T-helper 9 cell (primary cell): Measurements from ENCODE around the gene ALKAL2.

Experiments
- DNase-seq: peaks from one replicate; pipeline ENCODE4 v3.0.0-alpha.2; 2020

ALKAL2 gene

GRCh38 chr2:289362-290089, 1.6 kb upstream of the ALKAL2 start:
- no peak for DNase-seq

DNA sequence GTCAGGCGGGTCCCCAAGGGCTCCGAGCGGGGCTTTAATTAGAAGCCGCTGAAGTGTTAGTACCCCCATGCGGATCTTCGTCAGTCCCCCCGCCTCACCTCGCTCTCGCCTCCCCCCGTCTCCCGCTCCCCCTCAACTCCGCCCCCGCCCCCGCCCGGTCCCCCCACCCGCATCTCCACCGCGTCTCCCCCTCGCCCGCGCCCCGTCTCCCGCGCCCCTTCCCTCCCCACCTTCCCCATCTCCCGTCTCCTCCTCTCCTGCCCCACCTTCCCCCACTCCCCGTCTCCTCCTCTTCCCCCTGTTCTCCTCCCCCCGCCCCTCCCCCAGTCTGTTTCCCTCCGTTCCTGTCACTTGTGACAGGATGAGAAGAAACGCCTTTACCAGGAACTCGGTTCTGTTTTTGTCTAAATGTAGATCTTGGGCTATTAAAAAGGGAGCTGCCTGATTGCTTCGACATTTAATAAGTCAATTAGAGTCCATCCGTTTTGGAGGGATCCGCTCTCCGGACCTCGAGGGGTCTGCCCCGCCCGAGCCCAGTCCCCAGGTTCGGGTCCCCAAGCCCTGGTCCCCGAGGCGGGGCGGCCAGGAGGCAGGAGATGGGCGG, 969 bp upstream of the ALKAL2 start:
- no peak for DNase-seq

- DNase-seq = no peak
Measured at GRCh38 chr2:287471-287885, 413 bp downstream of the ALKAL2 start.

DNA sequence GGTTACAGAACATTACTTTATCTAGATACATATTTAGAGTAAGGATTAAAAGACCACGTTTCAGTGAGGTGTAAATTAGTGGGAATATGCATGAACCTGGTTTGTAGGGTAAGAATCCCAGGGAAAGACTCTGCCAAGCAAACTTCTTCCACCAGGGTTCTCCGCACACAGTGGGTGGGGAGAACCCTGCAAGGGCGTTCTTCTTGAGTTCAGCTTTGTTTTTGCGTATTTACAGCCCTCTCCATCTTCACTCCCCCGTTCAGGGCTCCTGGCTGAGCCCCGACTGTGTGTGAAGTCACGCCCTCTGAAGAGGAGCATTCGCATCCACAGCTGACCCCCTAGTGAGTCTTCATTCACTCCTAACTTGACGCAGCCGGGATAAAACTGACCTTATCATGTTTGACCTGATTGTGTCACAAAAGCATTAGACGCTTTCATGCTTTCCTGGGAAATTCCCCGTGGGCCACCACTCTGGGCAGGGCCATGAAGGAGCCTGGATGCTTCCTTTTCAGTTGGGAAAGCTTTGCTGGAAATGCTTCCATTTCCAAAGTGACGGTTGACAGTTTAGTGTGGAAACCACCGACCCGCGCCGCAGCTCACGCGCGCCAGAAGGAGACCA, 1.0 kb downstream of the ALKAL2 start:
- no peak for DNase-seq

GRCh38 chr2:286035-286434, 1.9 kb downstream of the ALKAL2 start:
- DNase-seq = no peak

GRCh38 chr2:285531-285930, 2.4 kb downstream of the ALKAL2 start:
- no peak for DNase-seq

DNA sequence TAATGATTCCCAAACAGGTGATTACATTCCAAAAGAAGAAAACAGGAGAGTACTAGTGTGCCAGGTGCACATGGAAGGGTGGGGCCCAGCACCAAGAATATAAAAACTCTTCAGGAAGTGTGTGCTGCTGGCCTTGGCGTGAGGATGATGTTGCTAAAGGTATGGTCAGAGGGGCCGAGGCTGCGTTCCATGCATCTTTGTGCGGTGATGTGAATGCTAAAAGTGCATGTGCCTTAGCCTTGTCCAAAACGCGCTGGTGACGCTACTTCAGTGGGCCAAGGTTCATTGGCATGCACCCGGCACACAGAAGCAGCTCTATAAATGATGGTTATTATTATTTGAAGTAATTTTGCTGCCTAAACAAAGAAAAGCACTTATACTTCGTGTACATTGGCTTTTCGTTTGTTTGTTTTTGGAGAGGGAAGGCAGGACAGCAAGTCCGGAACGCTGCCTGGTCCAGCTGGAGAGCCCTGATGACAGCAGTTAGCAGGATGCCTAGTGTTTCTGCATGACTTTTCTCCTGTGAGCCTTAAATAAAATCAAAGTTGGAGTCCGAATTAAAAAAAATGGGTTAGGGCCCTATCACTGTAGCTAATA, 2.9 kb downstream of the ALKAL2 start:
- no peak for DNase-seq

DNA sequence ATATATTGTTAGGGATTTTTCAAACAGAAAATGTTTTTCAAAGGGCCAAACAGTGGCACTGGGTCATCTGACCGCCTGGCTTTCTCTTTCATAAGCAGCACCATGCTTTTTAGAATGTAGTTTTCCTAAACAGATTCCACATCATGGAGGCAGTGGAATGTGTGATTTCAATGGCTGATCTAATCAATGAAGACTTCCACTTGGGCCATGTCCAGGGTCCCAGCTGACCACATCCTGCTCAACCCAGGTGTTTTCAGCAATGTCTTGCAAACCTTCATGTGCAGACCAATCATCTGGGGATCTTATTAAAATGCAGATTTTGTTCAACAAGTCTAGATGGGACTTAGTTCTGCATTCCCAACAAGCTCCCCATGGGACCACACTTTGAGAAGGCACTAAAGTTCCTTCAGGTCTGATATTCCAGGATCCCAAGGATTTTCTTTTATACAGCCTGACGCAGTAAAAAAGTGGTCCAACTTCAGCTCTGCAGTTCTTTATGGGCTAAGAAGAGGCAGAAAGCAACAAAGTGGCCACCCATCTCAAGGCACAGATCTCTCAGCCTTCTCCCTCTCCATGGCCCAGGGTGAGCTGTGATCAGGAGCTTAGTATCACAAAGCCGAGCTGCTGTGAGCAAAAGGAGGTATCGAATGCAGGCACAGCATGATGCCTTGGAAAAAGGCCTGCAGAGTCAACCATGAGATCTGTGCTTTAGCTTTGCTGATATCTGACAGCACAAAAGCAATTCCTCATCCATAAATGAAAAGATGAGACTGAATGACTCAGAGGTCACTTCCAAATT, 3.7 kb downstream of the ALKAL2 start:
- no peak for DNase-seq

GRCh38 chr2:282371-283263, 5.3 kb downstream of the ALKAL2 start:
- DNase-seq = no peak

DNA sequence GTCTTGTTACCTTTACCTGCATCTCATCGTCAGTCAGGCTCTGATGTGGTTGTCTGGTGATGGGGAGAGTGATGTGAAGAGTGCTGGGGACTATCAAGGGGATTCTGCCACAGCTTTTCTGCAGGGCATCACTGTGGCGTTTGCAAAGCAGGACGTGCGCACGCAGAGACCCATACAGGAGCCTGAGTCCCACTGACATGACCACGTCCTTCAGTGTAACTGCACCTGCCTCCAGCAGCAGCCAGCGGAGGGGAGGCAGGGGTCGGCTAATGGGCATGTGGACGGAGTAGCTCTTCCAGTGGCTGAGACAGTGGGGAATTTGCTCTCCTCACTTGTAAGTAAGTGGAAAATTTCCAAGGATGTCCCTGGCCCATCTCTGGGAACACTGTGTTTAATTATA, 6.5 kb downstream of the ALKAL2 start:
- no peak for DNase-seq

- no peak for DNase-seq
Measured at GRCh38 chr2:280650-281110, 7.2 kb downstream of the ALKAL2 start.

DNA sequence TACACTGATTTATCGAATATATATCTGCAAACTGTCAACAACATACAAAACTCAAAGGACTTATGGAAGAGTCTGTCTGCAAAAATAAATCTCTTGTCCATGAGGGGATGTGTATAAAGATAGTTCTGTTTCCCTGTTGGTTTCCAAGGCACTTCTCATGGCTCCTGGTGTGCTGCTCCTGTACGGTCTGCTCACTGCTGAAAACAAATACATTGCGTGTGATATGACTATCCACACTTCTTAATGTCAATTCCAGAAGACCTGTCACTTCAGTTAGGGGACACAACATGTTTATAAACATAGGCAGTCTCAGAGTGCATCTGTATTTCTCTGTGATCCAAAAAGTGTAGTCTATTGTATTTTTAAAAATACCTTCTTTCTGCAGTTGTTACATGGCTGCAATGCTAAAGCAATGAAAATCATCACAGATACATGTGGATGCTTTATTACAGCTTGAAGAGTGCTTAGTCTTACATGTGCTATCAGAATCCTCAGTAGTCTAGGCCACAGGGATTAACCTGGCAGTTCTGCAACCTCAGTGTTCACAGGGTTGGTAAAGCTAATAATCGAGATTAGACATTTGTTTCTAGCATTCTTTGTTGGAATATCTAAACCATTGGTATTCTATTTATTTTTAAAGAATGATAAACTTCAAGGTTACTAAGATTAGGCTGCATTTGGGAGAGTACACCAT, 7.8 kb downstream of the ALKAL2 start:
- no peak for DNase-seq

GRCh38 chr2:279366-279765, 8.5 kb downstream of the ALKAL2 start:
- no peak for DNase-seq

DNA sequence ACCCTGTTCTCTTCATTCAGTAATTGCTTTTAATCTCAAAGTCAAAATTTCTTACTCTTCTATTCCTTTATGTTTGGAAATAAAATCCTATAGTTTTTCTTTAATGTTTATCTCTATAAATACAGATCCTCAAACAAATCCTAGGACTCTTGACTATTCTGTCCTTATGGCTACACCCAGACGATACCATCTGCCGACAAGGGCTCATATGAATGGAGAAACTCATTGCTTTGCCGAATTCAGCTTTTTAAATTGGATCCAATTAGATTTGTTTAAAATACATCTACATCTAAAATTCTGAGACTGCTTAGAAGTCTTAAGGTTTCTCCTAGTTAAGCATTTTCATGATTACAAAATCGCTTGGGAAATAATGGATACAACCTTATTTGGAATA, 9.0 kb downstream of the ALKAL2 start:
- DNase-seq = no peak

DNA sequence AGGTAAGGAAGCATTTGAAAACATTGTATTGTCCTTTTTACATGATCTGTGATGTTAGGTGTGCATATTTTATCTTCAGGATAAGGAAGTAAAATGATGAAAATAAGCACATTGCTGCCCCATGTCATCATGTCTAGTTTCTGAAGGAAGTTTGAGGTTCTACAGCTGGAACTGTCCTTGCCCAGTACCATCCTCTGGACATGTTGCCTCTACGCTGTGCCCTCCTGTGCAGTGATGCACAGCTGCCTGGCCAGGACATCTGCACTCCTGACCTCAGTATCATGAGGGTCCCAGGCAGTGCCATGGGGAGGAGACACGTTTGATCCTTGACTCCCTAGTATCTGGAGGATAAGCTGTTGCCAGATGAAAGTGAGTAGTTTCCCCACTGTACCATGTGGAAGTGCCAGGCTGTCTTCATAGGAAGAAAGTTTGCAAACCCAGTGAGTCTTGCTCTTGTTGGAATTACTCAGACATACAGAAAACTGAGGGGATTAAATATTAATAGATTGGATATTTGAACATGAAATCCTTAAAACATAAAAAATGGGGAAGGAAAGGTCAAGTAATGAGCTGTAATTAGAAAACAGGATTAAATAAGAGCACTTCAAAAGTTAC, 9.5 kb downstream of the ALKAL2 start:
- no peak for DNase-seq

- no peak for DNase-seq
Measured at GRCh38 chr2:275466-275865, 12.4 kb downstream of the ALKAL2 start.

GRCh38 chr2:274503-274902, 13.4 kb downstream of the ALKAL2 start:
- DNase-seq = no peak

DNA sequence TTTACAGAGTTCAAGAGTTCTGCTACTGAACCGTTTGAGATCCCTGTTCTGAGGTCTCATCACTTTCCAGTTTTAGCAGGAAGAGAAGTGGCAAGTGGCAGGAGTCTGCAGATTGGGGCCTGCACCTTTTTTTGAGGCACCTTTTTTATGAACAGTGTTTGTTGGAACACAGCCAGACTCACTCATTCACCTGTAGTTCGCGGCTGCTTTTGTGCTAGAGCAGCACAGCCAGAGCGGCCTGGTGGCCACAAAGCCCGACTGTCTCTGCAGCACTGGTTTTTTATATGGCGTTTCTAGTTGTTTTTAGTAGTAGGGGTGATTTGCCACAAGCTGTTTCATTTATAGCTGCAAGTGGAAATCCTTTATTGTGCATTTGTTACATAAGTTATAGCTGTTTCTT, 14.6 kb downstream of the ALKAL2 start:
- DNase-seq = no peak

GRCh38 chr2:271917-272316, 16.0 kb downstream of the ALKAL2 start:
- no peak for DNase-seq

- no peak for DNase-seq
Measured at GRCh38 chr2:270861-271260, 17.0 kb downstream of the ALKAL2 start.
